H9 (cell line): ENCODE measurements around the gene FAM13A. TPM values are rescaled to one million over a fixed set of nuclear protein-coding genes. Genes with fewer than 3 reads are reported as not detected.

Experiments used
- DNase-seq: peaks from one replicate; pipeline ENCODE4 v3.0.0-alpha.2; 2017
- H2AFZ ChIP-seq: one replicate; pipeline ENCODE4 v1.6.1; 2013; ENCODE audit warnings: mild to moderate bottlenecking, low read length, control low read depth, moderate library complexity
- H2AK5ac ChIP-seq: 2 replicates; pipeline ENCODE4 v1.6.1; 2013; ENCODE audit warnings: low read length, control low read depth, mixed read lengths; ENCODE audit not compliant: insufficient read length
- H2BK120ac ChIP-seq: one replicate; pipeline ENCODE4 v1.6.1; 2013; ENCODE audit warnings: low read depth, mild to moderate bottlenecking, low read length, control low read depth, inconsistent platforms; ENCODE audit not compliant: poor library complexity, severe bottlenecking
- H2BK12ac ChIP-seq: 2 replicates; pipeline ENCODE4 v1.6.1; 2013; ENCODE audit warnings: low read length, control low read depth, mixed read lengths, low read depth; ENCODE audit not compliant: insufficient read length
- H2BK15ac ChIP-seq: 2 replicates; pipeline ENCODE4 v1.6.1; 2013; ENCODE audit warnings: low read depth, low read length, control low read depth
- H2BK20ac ChIP-seq: one replicate; pipeline ENCODE4 v1.6.1; 2013; ENCODE audit warnings: low read depth, mild to moderate bottlenecking, low read length, control low read depth, inconsistent platforms; ENCODE audit not compliant: poor library complexity, severe bottlenecking
- H2BK5ac ChIP-seq: 2 replicates; pipeline ENCODE4 v1.6.1; 2013; ENCODE audit warnings: low read length, control low read depth, mixed read lengths; ENCODE audit not compliant: insufficient read length
- H3K14ac ChIP-seq: 2 replicates; pipeline ENCODE4 v1.6.1; 2013; ENCODE audit warnings: low read length, control low read depth; ENCODE audit not compliant: insufficient read depth
- H3K18ac ChIP-seq: 2 replicates; pipeline ENCODE4 v1.6.1; 2013; ENCODE audit warnings: low read depth, mild to moderate bottlenecking, mixed read lengths, low read length, control low read depth; ENCODE audit not compliant: insufficient read length
- H3K23ac ChIP-seq: 2 replicates; pipeline ENCODE4 v1.6.1; 2013; ENCODE audit warnings: low read length, control low read depth, mixed read lengths, low read depth; ENCODE audit not compliant: insufficient read length
- H3K23me2 ChIP-seq: 2 replicates; pipeline ENCODE4 v1.6.1; 2013; ENCODE audit warnings: low read depth, mild to moderate bottlenecking, mixed read lengths, low read length, control low read depth; ENCODE audit not compliant: insufficient read length, poor library complexity, severe bottlenecking
- H3K27ac ChIP-seq: 2 replicates; pipeline ENCODE4 v1.5.1; 2013; ENCODE audit warnings: low read length, control low read depth, mixed read lengths, low read depth; ENCODE audit not compliant: insufficient read length
- H3K27me3 ChIP-seq: 2 replicates; pipeline ENCODE4 v1.6.1; 2013; ENCODE audit warnings: low read length, control low read depth, inconsistent platforms; ENCODE audit not compliant: insufficient read depth
- H3K4ac ChIP-seq: 2 replicates; pipeline ENCODE4 v1.6.1; 2013; ENCODE audit warnings: low read depth, mild to moderate bottlenecking, control low read depth, inconsistent platforms, low read length, moderate library complexity
- H3K4me1 ChIP-seq: 2 replicates; pipeline ENCODE4 v1.6.1; 2013; ENCODE audit warnings: low read length, control low read depth, inconsistent platforms; ENCODE audit not compliant: insufficient read depth
- H3K4me2 ChIP-seq: 2 replicates; pipeline ENCODE4 v1.6.1; 2013; ENCODE audit warnings: low read length, control low read depth, mixed read lengths; ENCODE audit not compliant: insufficient read length, insufficient read depth
- H3K56ac ChIP-seq: 2 replicates; pipeline ENCODE4 v1.6.1; 2013; ENCODE audit warnings: low read depth, mild to moderate bottlenecking, mixed read lengths, low read length, control low read depth; ENCODE audit not compliant: insufficient read length
- H3K79me1 ChIP-seq: 2 replicates; pipeline ENCODE4 v1.6.1; 2013; ENCODE audit warnings: low read depth, mild to moderate bottlenecking, moderate library complexity, low read length, control low read depth, inconsistent platforms; ENCODE audit not compliant: insufficient read depth, poor library complexity, severe bottlenecking
- H3K79me2 ChIP-seq: 2 replicates; pipeline ENCODE4 v1.6.1; 2013; ENCODE audit warnings: low read length, control low read depth, inconsistent platforms; ENCODE audit not compliant: insufficient read depth
- H3K9ac ChIP-seq: 2 replicates; pipeline ENCODE4 v1.6.1; 2013; ENCODE audit warnings: low read length, control low read depth, mixed read lengths; ENCODE audit not compliant: insufficient read length; ENCODE audit errors: extremely low read depth
- H3K9me3 ChIP-seq: one replicate; pipeline ENCODE4 v1.6.1; 2013; ENCODE audit warnings: low read depth, low read length, inconsistent platforms; ENCODE audit not compliant: control insufficient read depth
- H3T11ph ChIP-seq: one replicate; pipeline ENCODE4 v1.6.1; 2013; ENCODE audit warnings: mild to moderate bottlenecking, low read length, control low read depth, inconsistent platforms
- H4K20me1 ChIP-seq: one replicate; pipeline ENCODE4 v1.6.1; 2013; ENCODE audit not compliant: control insufficient read depth, insufficient read length, insufficient read depth
- H4K5ac ChIP-seq: 2 replicates; pipeline ENCODE4 v1.6.1; 2013; ENCODE audit warnings: low read depth, mild to moderate bottlenecking, mixed read lengths, low read length, control low read depth; ENCODE audit not compliant: insufficient read length
- H4K8ac ChIP-seq: replicated peaks from 2 replicates; pipeline ENCODE4 v1.6.1; 2013; ENCODE audit warnings: low read length, control low read depth, mixed read lengths, low read depth; ENCODE audit not compliant: insufficient read length
- H4K91ac ChIP-seq: 2 replicates; pipeline ENCODE4 v1.6.1; 2013; ENCODE audit warnings: low read depth, mild to moderate bottlenecking, moderate library complexity, mixed read lengths, low read length, control low read depth; ENCODE audit not compliant: insufficient read length
- H3K27ac Mint-ChIP-seq, 3 experiments: 2 replicates in 2 of 3; 3 replicates in 1 of 3; pipeline ENCODE4 v1.8.0; 2020 to 2021; ENCODE audit warnings: mixed read lengths in 3 of 3, mild to moderate bottlenecking in 1 of 3, moderate library complexity in 1 of 3
- H3K27me3 Mint-ChIP-seq: 2 replicates; pipeline ENCODE4 v1.8.0; 2021; ENCODE audit warnings: low read depth, mild to moderate bottlenecking, moderate library complexity, mixed read lengths
- H3K36me3 Mint-ChIP-seq, 3 experiments: 2 replicates in 2 of 3; 3 replicates in 1 of 3; pipeline ENCODE4 v1.8.0; 2020 to 2021; ENCODE audit warnings: low read depth in 3 of 3, mixed read lengths in 3 of 3; ENCODE audit not compliant: insufficient read depth in 1 of 3
- H3K4me1 Mint-ChIP-seq, 2 experiments: 2 replicates each; pipeline ENCODE4 v1.8.0; 2020; ENCODE audit warnings: mixed read lengths in 2 of 2
- H3K4me3 Mint-ChIP-seq, 2 experiments: 2 replicates in 1 of 2; 3 replicates in 1 of 2; pipeline ENCODE4 v1.8.0; 2020 to 2021; ENCODE audit warnings: mild to moderate bottlenecking in 2 of 2, mixed read lengths in 2 of 2, moderate library complexity in 1 of 2
- H3K9me3 Mint-ChIP-seq, 2 experiments: 2 replicates in 1 of 2; 3 replicates in 1 of 2; pipeline ENCODE4 v1.8.0; 2020; ENCODE audit warnings: mild to moderate bottlenecking in 2 of 2, mixed read lengths in 2 of 2, moderate library complexity in 1 of 2
- CTCF ChIP-seq: fragments of 200-600 bp; sonication (generic); conservative IDR thresholded peaks from 3 replicates; pipeline ENCODE4 v1.8.0; 2021; ENCODE audit warnings: antibody characterized with exemption, mild to moderate bottlenecking
- WGBS: extraction: QIAGEN DNeasy Blood & Tissue Kit; methylation state at CpG from one replicate; pipeline ENCODE4 v1.1.7; 2013; ENCODE audit warnings: missing lambda C conversion rate, low lambda C conversion rate, mixed read lengths; ENCODE audit not compliant: insufficient read length; ENCODE audit errors: extremely low coverage; 5-methylcytosine and 5-hydroxymethylcytosine counted together
- total RNA-seq: library from RNA; stranded (reverse); gene quantifications from 2 replicates; pipeline ENCODE4 v1.2.1, GENCODE V29; 2021

Gene FAM13A
- total RNA-seq, 1 experiment from 2014 or later: 12.7 TPM

GRCh38 chr4:89072921-89073320 lies 15.9 kb upstream of the FAM13A start:
- no peak for TF ChIP-seq CTCF
- H2BK5ac ChIP-seq: no peak overlapping the region
- no peak overlapping the region for H3K18ac ChIP-seq
- peaks cover 0 to 13% (median 7%) of the 10 kb centered on the region in 3 experiments; a peak in 3 of 7 replicates for H3K36me3 Mint-ChIP-seq
- H3K79me2 ChIP-seq: no peaks in the 10 kb centered on the region
- H3T11ph ChIP-seq: no peak overlapping the region
- no peak overlapping the region for H2BK15ac ChIP-seq
- no peak overlapping the region for H3K56ac ChIP-seq
- H4K20me1 ChIP-seq: no peaks in the 10 kb centered on the region
- DNase-seq: no peak
- peaks cover 4% of the 10 kb centered on the region for H3K9me3 ChIP-seq
- H3K27ac Mint-ChIP-seq: no peak overlapping the region
- no peak overlapping the region for H2BK120ac ChIP-seq
- no peak overlapping the region for H2AFZ ChIP-seq
- H3K23ac ChIP-seq: no peak overlapping the region
- peaks cover 16 to 17% of the 10 kb centered on the region in 2 experiments for H3K9me3 Mint-ChIP-seq
- H4K5ac ChIP-seq: no peak overlapping the region
- H2BK12ac ChIP-seq: no peak overlapping the region
- no peaks in the 10 kb centered on the region for H3K27me3 ChIP-seq
- H3K79me1 ChIP-seq: no peaks in the 10 kb centered on the region
- no CpG with 5 or more reads among the region's 1 CpG for WGBS
- no peak overlapping the region for H3K14ac ChIP-seq
- H2AK5ac ChIP-seq: no peak overlapping the region
- H3K4me1 Mint-ChIP-seq: no peaks in the 10 kb centered on the region
- H3K9ac ChIP-seq: no peak overlapping the region
- no peak overlapping the region for H3K27ac ChIP-seq
- no peak overlapping the region for H2BK20ac ChIP-seq
- H3K4ac ChIP-seq: no peak overlapping the region
- no peaks in the 10 kb centered on the region for H3K4me1 ChIP-seq
- no peaks in the 10 kb centered on the region for H3K23me2 ChIP-seq
- no peak overlapping the region for H4K91ac ChIP-seq
- H3K4me3 Mint-ChIP-seq: no peak overlapping the region
- H3K27me3 Mint-ChIP-seq: peaks cover 2% of the 10 kb centered on the region; the same call in 1 of the 2 replicates
- H3K4me2 ChIP-seq: no peak overlapping the region
- H4K8ac ChIP-seq: no peak overlapping the region
